ENCODE results near the gene GPX6.
"Not testable (repeated sequence)": the region's sequence is repeated elsewhere in the genome, so short reads cannot be mapped to it uniquely, and the experiment has no call there.

The GPX6 gene

GRCh38 chr6:28523241-28523622 is 7.6 kb upstream of the GPX6 start:
- no peak for DNase-seq

GRCh38 chr6:28522594-28523240 is 7.1 kb upstream of the GPX6 start:
- DNase-seq: no peak

GRCh38 chr6:28517964-28518363 is 2.4 kb upstream of the GPX6 start:
- DNase-seq: no peak

GRCh38 chr6:28512387-28512786 is 3.2 kb downstream of the GPX6 start:
- DNase-seq: not testable (repeated sequence)

- DNase-seq: no peak
Measured at GRCh38 chr6:28511628-28512300, 3.8 kb downstream of the GPX6 start.

GRCh38 chr6:28506807-28507475 is 8.7 kb downstream of the GPX6 start:
- no peak for DNase-seq

GRCh38 chr6:28505733-28506132 is 9.9 kb downstream of the GPX6 start:
- no peak for DNase-seq

GRCh38 chr6:28502709-28503305 is 12.8 kb downstream of the GPX6 start:
- not testable (repeated sequence) for DNase-seq

GRCh38 chr6:28502136-28502535 is 13.5 kb downstream of the GPX6 start:
- DNase-seq: not testable (repeated sequence)

- no peak for DNase-seq
Measured at GRCh38 chr6:28501259-28501658, 14.3 kb downstream of the GPX6 start.

GRCh38 chr6:28497893-28498292 is 17.7 kb downstream of the GPX6 start:
- DNase-seq: no peak

GRCh38 chr6:28497306-28497705 is 18.3 kb downstream of the GPX6 start:
- DNase-seq: no peak

- peak; percentile 18 for DNase-seq
Measured at GRCh38 chr6:28496099-28496779, 19.4 kb downstream of the GPX6 start.

GRCh38 chr6:28491984-28492317 is 23.6 kb downstream of the GPX6 start:
- DNase-seq: no peak

- peak; percentile 16 for DNase-seq
Measured at GRCh38 chr6:28490205-28490890, 25.2 kb downstream of the GPX6 start.

GRCh38 chr6:28489366-28490204 is 26.0 kb downstream of the GPX6 start:
- peak; percentile 26 for DNase-seq

- DNase-seq: peak; percentile 13
Measured at GRCh38 chr6:28488916-28489365, 26.7 kb downstream of the GPX6 start.

GRCh38 chr6:28486988-28487742 is 28.4 kb downstream of the GPX6 start:
- no peak for DNase-seq

- no peak for DNase-seq
Measured at GRCh38 chr6:28486533-28486932, 29.1 kb downstream of the GPX6 start.

- no peak for DNase-seq
Measured at GRCh38 chr6:28485482-28485881, 30.1 kb downstream of the GPX6 start.
